Astrocyte (in vitro differentiated cells and primary cell): Measurements from ENCODE around the gene LRRN1. TPM values are rescaled to one million over a fixed set of nuclear protein-coding genes. Genes with fewer than 3 reads are reported as not detected.

ENCODE experiments used
- DNase-seq: peaks from one replicate; pipeline ENCODE4 v3.0.0-alpha.2; 2010; ENCODE audit warnings: low read depth
- FAIRE-seq: peaks from 2 replicates; lab custom pipeline; 2011; peaks lifted over from hg19 to GRCh38; lab: Jason Lieb, UNC
- H2AFZ ChIP-seq: 2 replicates; pipeline ENCODE4 v1.6.0; 2012; ENCODE audit warnings: low read depth, low read length, inconsistent platforms
- H3K27ac ChIP-seq: 2 replicates; pipeline ENCODE4 v1.5.1; 2011; ENCODE audit warnings: low read depth, low read length, inconsistent platforms
- H3K27me3 ChIP-seq: 2 replicates; pipeline ENCODE4 v1.6.0; 2011; ENCODE audit warnings: low read length, inconsistent platforms; ENCODE audit not compliant: insufficient read depth
- H3K36me3 ChIP-seq: 2 replicates; pipeline ENCODE4 v1.5.1; 2011; ENCODE audit warnings: low read length, inconsistent platforms; ENCODE audit not compliant: insufficient read depth
- H3K4me1 ChIP-seq: 2 replicates; pipeline ENCODE4 v1.5.1; 2011; ENCODE audit warnings: low read length, inconsistent platforms; ENCODE audit not compliant: insufficient read depth
- H3K4me2 ChIP-seq: 2 replicates; pipeline ENCODE4 v1.6.0; 2012; ENCODE audit warnings: low read length, inconsistent platforms
- H3K4me3 ChIP-seq: 2 replicates; pipeline ENCODE4 v1.5.1; 2011; ENCODE audit warnings: low read depth, mild to moderate bottlenecking, low read length, inconsistent platforms; ENCODE audit not compliant: insufficient read depth
- H3K79me2 ChIP-seq: 2 replicates; pipeline ENCODE4 v1.6.0; 2012; ENCODE audit warnings: mild to moderate bottlenecking, low read length, inconsistent platforms; ENCODE audit not compliant: insufficient read depth
- H3K9ac ChIP-seq: 2 replicates; pipeline ENCODE4 v1.6.0; 2012; ENCODE audit warnings: mild to moderate bottlenecking, low read length, inconsistent platforms
- H3K9me3 ChIP-seq: 2 replicates; pipeline ENCODE4 v1.5.1; 2012; ENCODE audit warnings: low read depth, mild to moderate bottlenecking, low read length, inconsistent platforms; ENCODE audit not compliant: insufficient read depth
- H4K20me1 ChIP-seq: 2 replicates; pipeline ENCODE4 v1.6.0; 2012; ENCODE audit warnings: low read length, inconsistent platforms; ENCODE audit not compliant: insufficient read depth
- H3K27ac Mint-ChIP-seq: one replicate; pipeline ENCODE4 v1.8.0; 2021; ENCODE audit warnings: mild to moderate bottlenecking, mixed read lengths; ENCODE audit not compliant: unreplicated experiment
- H3K27me3 Mint-ChIP-seq: one replicate; pipeline ENCODE4 v1.8.0; 2021; ENCODE audit warnings: low read depth, mixed read lengths; ENCODE audit not compliant: unreplicated experiment
- H3K36me3 Mint-ChIP-seq: one replicate; pipeline ENCODE4 v1.8.0; 2021; ENCODE audit warnings: low read depth, mixed read lengths; ENCODE audit not compliant: unreplicated experiment
- H3K4me1 Mint-ChIP-seq: one replicate; pipeline ENCODE4 v1.8.0; 2021; ENCODE audit warnings: low read depth, mixed read lengths; ENCODE audit not compliant: unreplicated experiment
- H3K4me3 Mint-ChIP-seq: one replicate; pipeline ENCODE4 v1.8.0; 2021; ENCODE audit warnings: mild to moderate bottlenecking, moderate library complexity, mixed read lengths; ENCODE audit not compliant: unreplicated experiment
- H3K9me3 Mint-ChIP-seq: one replicate; pipeline ENCODE4 v1.8.0; 2021; ENCODE audit warnings: mild to moderate bottlenecking, mixed read lengths; ENCODE audit not compliant: unreplicated experiment
- EZH2 ChIP-seq: IDR thresholded peaks from 2 replicates; pipeline ENCODE4 v1.6.1; 2012; ENCODE audit warnings: mild to moderate bottlenecking, low read length, inconsistent platforms; ENCODE audit not compliant: insufficient read depth
- total RNA-seq: library from RNA; stranded (reverse); gene quantifications from 2 replicates; pipeline ENCODE4 v1.2.1, GENCODE V29; 2021
- TF ChIP-seq, protein P1 (sequence below): IDR thresholded peaks from 2 replicates; pipeline ENCODE4 v1.5.1; 2011; ENCODE audit warnings: low read depth, mild to moderate bottlenecking, inconsistent platforms, low read length, moderate library complexity; ENCODE audit not compliant: insufficient read depth

The LRRN1 gene
- total RNA-seq, 1 donor from 2014 or later, result 35.6 TPM

DNA sequence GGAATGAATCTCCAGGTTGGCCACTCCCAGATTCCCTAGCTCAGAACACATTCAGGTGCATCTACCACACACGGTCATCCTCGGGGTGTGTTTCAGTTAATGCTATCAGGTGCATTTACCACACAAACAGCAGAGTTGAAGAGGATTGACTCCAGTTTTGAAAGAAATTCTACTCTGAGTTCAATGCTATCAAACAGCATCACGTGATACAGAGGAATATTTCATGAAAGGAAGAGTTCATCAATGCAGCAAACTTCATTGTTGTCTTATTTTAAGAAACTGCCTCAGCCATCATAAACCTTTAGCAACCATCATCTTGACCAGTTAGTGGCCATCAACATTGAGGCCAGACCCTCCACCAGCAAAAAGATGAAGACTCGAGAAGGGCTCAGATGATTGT is 22.6 kb upstream of the LRRN1 start:
- FAIRE-seq (no peak), DNase-seq (no peak)
- no peaks in the 10 kb centered on the region for H3K4me1 ChIP-seq
- no peak overlapping the region for H3K4me3 ChIP-seq
- Mint-ChIP-seq H3K36me3 (peaks cover 3% of the 10 kb centered on the region), H3K4me1 (no peaks in the 10 kb centered on the region), H3K27me3 (no peaks in the 10 kb centered on the region), H3K4me3 (no peak overlapping the region), H3K9me3 (peaks cover 10% of the 10 kb centered on the region), H3K27ac (no peak overlapping the region)
- H3K79me2 ChIP-seq, result no peaks in the 10 kb centered on the region
- no peaks in the 10 kb centered on the region for H3K36me3 ChIP-seq
- no peak overlapping the region for H3K27ac ChIP-seq
- no peak overlapping the region for H3K9ac ChIP-seq
- TF ChIP-seq, protein P1, sequence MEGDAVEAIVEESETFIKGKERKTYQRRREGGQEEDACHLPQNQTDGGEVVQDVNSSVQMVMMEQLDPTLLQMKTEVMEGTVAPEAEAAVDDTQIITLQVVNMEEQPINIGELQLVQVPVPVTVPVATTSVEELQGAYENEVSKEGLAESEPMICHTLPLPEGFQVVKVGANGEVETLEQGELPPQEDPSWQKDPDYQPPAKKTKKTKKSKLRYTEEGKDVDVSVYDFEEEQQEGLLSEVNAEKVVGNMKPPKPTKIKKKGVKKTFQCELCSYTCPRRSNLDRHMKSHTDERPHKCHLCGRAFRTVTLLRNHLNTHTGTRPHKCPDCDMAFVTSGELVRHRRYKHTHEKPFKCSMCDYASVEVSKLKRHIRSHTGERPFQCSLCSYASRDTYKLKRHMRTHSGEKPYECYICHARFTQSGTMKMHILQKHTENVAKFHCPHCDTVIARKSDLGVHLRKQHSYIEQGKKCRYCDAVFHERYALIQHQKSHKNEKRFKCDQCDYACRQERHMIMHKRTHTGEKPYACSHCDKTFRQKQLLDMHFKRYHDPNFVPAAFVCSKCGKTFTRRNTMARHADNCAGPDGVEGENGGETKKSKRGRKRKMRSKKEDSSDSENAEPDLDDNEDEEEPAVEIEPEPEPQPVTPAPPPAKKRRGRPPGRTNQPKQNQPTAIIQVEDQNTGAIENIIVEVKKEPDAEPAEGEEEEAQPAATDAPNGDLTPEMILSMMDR, result no peak
- TF ChIP-seq EZH2, result no peak
- no peaks in the 10 kb centered on the region for H3K27me3 ChIP-seq
- H4K20me1 ChIP-seq, result no peaks in the 10 kb centered on the region
- H3K9me3 ChIP-seq, result peaks cover 6% of the 10 kb centered on the region
- H3K4me2 ChIP-seq, result no peak overlapping the region
- H2AFZ ChIP-seq, result no peak overlapping the region

DNA sequence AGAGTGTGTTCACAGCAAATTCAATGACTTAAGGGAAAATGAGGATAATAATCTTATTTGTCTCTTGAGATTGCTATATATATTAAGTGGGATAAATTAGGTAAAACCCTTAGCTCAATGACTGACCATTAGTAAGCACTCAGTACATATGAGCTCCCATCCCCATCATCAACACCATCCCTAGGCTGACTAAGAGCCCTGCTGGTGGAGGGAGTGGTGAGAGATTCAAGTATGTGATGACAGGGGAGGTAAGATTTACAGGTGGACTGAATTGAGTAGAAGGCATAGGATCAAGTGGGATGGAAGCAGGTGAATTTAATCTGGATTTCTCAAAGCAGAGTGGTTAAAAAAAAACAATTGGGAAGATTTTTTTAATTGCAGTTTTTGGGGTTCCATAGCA is 21.0 kb upstream of the LRRN1 start:
- Mint-ChIP-seq H3K27ac (no peak overlapping the region), H3K27me3 (no peaks in the 10 kb centered on the region), H3K9me3 (peaks cover 10% of the 10 kb centered on the region), H3K36me3 (peaks cover 3% of the 10 kb centered on the region), H3K4me1 (no peaks in the 10 kb centered on the region), H3K4me3 (no peak overlapping the region)
- H3K27ac ChIP-seq, result no peak overlapping the region
- H3K4me1 ChIP-seq, result no peaks in the 10 kb centered on the region
- no peak overlapping the region for H3K9ac ChIP-seq
- no peak overlapping the region for H3K4me3 ChIP-seq
- H3K36me3 ChIP-seq, result no peaks in the 10 kb centered on the region
- TF ChIP-seq EZH2, result no peak
- TF ChIP-seq, protein P1, result no peak
- H3K9me3 ChIP-seq, result peaks cover 6% of the 10 kb centered on the region
- DNase-seq, result no peak
- H4K20me1 ChIP-seq, result no peaks in the 10 kb centered on the region
- no peak for FAIRE-seq
- no peaks in the 10 kb centered on the region for H3K79me2 ChIP-seq
- H3K4me2 ChIP-seq, result no peak overlapping the region
- no peaks in the 10 kb centered on the region for H3K27me3 ChIP-seq
- no peak overlapping the region for H2AFZ ChIP-seq

DNA sequence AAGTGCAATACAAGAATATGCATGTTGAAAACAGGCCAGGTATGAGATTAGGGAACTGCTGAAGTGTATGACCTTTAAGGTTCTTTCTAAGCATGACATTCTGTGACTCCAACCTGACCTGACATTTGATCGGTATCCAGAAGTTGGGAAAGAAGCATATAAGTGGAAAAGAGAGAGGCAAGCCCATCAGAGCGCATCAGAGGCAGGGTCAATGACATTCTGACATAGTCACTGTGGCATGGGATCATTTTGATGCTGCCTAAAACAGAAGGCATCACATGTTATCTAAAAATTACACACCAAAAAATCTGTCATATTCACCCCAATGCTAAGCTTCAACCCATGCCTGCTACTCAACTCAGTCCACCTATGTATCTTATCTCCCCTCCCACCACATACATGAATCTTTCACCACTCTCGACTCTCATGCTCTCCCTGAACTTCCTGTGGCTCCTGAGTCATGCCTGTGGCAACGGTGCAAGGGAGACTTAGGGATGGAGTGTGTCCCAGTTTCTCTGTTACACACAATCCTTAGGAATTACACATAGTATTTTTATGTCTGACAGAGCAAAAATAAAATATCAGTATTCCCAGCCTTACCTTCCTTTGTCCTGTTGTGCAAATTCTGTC is 20.5 kb upstream of the LRRN1 start:
- DNase-seq (peak; percentile 77), FAIRE-seq (no peak)
- no peaks in the 10 kb centered on the region for H3K4me1 ChIP-seq
- H2AFZ ChIP-seq, result no peak overlapping the region
- no peak overlapping the region for H3K9ac ChIP-seq
- Mint-ChIP-seq H3K27ac (no peak overlapping the region), H3K4me3 (no peak overlapping the region), H3K36me3 (peaks cover 3% of the 10 kb centered on the region), H3K9me3 (peaks cover 10% of the 10 kb centered on the region), H3K27me3 (peaks cover 4% of the 10 kb centered on the region), H3K4me1 (no peaks in the 10 kb centered on the region)
- H3K27me3 ChIP-seq, result no peaks in the 10 kb centered on the region
- no peak for TF ChIP-seq EZH2
- TF ChIP-seq, protein P1, result no peak
- no peaks in the 10 kb centered on the region for H4K20me1 ChIP-seq
- H3K79me2 ChIP-seq, result no peaks in the 10 kb centered on the region
- no peak overlapping the region for H3K4me3 ChIP-seq
- no peak overlapping the region for H3K27ac ChIP-seq
- H3K4me2 ChIP-seq, result no peak overlapping the region
- H3K9me3 ChIP-seq, result peaks cover 6% of the 10 kb centered on the region
- no peaks in the 10 kb centered on the region for H3K36me3 ChIP-seq
